Ammon's horn (tissue), 1 donor: ENCODE data around the gene CTTNBP2.

ENCODE experiments used
- DNase-seq: peaks from one replicate; pipeline ENCODE4 v3.0.0-alpha.2; 2016; ENCODE audit warnings: low spot score

Gene CTTNBP2

DNA sequence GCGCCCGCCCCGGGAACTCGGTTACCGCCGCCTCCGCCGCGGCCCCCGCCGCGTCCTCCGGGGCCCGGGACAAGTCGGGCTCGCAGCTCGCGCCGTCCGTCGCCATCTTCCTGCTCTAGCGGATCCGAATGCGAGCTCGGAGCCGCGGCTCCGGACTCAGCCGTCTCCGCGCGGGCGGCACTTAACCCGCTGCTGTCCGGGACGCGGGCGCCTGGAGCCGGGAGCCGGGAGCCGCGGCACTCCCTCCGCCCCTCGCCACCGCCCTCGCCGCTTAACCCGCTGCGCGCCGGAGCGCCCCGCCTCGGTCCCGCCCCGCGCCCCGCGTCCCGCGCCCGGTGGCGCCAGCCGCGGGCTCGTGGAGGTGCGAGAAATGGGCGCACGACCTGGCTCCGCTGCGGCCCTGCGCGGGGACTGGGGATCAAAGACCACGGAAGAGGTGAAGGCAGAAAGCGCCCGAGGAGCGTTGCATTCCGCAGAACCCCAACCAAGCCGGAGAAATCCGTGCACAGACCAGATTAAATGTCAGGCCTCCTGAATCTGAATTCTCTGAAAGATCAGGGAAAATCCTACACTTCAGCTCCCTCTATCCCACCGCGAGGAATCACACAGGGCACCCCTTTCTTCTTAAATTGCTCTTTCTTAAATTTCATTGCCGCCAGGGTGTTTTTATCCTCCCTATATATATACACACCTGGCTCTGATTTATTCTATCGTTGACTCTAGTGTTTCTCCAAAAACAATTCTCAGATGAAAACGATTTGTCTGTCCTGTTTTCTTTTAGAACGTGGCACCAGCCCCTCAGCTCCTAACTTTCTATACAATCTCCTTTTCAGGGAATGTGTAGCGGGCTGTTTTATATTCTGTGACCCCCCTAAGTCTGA, at the start of gene CTTNBP2:
CTTNBP2 (minus strand) TSS at position 132 of the 881 bp plus-strand sequence; CDS start at position 106, 26 bp downstream.
- peak; percentile 70 for DNase-seq

DNA sequence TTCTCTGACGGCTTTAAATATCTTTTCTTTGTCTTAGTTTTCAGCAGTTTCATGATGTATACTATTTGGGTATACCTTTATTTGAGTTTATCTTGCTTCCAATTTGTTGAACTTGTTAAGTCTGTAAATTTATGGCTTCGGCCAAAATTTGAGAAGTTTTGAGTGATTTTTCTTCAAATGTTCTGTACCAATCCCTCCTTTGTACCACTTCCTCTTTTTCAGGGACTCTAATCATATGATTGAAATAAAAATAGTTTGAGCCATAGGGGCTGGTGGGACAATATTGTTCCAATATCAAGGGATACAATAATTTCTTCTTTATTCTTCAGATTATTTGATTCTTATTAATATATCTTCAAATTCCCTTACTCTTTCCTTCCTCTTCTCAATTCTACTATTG, 43.1 kb upstream of the CTTNBP2 start:
- no peak for DNase-seq

DNA sequence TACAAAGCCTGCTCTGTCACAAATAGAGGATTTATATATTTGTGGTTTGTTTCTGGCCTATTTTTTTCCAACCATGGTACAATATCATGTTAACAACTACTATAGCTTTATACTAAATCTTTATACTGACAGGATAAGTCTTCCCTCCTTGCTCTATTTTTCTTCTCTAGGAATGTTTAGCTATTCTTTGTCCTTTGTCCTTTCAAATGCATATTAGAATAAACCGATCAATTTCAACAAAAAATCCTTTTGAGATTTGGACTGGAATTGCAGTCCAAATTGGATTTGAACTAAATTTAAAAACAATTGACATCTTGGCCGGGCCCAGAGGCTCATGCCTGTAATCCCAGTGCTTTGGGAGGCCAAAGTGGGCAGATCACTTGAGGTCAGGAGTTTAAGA, 39.2 kb upstream of the CTTNBP2 start:
- no peak for DNase-seq

- DNase-seq = no peak
These were observed 35.0 kb upstream of the CTTNBP2 start for GRCh38 chr7:117908031-117908795.

DNA sequence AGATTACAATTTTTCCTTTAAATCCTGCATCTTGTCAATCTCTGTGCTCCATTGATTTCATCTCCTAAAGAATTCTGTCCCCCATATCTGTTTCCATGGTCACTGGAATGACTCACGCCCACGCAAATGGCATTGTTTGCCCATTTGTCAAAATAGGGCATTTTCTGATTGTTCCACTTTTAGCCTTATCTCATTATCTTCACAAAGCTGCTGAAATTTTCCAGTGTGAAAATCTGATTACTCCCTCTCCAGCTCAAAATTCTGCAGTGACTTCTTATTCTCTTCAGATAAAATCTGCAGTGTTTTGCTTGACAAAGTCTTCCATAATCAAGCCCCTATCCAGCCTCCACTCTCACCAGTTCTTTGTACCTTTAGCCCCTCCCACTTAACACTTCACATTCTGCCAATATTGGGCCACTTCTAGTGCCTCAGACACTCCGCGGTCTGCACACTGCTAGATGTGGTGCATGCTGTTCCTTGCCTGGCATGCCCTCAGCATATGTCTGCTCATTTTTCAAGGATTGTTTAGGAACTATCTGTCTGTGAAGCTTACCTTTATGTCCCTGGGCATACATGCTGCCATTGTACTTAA, 33.9 kb upstream of the CTTNBP2 start:
- no peak for DNase-seq

DNA sequence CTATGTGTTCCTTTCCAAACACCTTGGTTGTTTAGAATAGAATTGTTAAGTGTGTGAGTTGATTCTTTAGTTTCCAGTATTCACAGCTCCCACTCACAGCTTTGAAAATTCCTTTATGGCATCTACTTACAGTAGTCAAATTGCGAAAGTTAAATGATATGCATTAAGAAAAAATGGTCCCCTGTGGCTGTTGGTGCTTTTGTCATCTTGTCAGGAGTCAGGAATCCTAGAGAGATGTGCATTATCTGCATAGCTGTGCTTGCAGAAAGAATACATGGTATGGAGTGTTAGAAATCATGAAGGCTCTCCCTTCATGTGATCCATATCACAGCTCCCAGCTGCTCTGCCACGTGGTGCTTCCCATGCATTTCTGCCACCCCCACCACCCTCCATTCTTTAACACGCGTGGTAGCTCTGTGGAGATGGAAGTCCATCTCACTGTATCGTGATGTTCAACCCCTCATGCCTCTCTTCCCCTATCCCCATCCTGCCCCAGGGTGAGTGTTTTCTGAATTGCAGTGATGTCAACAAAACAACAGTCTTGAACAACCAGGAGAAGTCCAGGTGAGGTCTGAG, 29.2 kb upstream of the CTTNBP2 start:
- no peak for DNase-seq

DNA sequence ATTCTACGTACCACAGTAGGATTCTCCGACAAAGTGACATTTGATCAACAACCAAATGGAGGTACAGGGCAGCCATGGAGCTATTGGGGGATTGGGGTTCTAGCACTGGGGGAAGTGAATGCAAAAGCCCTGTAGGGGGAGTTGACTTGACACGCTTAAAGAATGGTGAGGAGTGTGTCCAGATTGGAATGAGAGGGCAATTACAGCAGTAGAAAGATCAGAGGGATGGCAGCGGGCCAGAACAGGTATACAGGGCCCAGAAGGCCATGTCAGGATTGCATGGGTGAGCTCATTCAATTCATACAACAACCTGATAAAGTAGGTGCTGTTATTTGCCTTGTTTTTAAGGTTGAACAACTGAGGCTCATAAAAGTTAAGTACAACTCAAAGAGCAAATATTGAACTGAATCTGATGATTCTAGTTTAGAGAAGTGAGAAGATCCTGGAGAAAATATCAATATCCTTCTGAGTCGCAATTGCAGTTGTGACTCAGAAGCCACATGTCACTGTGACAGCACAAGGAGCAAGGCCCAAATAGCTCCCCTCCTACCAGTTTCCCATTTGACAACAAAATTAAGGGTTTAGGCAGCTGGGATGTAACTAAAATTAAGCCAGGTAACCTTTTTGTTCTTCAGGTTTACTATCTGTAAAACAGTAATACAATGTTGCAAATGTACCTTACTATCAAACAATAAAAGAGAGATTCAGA, 28.0 kb upstream of the CTTNBP2 start:
- no peak for DNase-seq

GRCh38 chr7:117896339-117896738, 23.1 kb upstream of the CTTNBP2 start:
- no peak for DNase-seq

DNA sequence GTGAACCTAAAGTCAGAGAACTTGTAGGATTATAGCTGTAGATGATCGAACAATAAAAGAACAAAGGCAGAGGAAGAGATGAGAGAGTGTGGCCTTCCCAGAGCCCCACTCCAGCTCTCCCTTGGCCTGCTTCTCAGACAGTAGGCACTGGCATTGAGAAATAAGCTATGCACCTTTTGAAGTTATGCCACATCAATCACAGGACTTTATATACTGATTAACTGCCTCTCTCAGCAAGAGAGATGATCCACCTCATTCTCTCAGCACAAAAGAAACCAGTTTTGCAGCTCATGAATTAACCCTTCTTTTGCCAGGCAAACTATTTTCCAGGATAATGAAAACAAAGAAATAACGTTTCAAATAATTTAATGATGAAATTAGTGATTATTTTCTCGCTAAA, 22.0 kb upstream of the CTTNBP2 start:
- no peak for DNase-seq

DNA sequence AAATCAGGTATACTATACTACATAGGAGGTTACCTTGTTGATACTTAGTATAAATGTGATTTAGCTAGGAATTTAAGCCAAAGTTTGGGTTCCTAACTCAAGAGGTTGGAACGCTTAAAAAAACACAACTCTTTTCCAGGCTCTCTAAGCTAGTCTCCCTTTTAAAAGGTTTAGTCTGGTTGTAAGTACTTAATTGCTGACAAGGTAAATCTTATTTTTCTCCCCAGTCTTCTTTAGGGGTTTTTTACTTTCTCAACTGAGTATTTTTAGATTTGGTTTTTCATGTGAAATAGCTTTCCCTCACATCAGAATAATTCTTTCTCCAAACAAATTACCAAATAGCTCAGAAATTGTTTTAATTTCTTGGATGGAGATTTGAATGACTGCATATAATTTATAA, 20.8 kb upstream of the CTTNBP2 start:
- DNase-seq = no peak

- DNase-seq = no peak
These were observed 19.6 kb upstream of the CTTNBP2 start for GRCh38 chr7:117892821-117893220.

DNA sequence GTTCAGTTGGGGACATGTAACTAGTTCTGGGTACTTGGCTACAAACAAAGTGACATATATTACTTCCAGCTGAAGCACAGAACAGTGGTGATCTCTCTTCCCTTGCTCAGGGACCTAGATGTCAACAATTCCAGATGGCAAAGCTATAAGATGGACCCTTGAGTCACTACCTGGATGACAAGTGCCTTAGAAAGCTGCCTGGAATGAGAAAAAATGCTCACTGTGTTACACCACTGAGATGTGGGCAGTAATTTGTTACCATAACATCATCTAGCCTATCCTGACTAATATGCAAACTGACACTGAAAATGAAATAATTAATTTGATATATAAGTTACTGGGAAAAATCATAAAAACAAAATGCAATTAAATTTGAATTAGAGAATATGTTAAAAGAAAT, 16.4 kb upstream of the CTTNBP2 start:
- DNase-seq = no peak

- DNase-seq = no peak
These were observed 15.4 kb upstream of the CTTNBP2 start for GRCh38 chr7:117888627-117889026.

- no peak for DNase-seq
These were observed 9.4 kb upstream of the CTTNBP2 start for GRCh38 chr7:117882594-117882993.

DNA sequence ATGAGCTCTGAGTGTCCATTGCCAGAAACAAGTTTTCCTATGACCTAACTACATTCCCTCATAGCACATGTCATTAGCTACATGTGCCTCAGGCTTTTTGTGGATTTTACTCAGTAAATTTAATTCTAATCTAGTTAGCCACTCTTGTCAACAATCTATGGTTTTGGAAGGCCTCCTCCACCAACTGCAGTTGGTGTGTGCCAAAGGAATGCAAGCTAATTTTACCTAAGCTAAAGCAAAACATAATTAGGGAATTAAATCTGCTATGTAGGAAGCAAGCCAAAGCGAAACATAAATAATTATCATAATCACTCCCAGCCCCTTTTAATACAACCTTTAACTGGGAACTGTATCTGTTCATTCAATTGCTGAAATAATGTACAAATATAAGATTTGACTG, 3.5 kb upstream of the CTTNBP2 start:
- no peak for DNase-seq

DNA sequence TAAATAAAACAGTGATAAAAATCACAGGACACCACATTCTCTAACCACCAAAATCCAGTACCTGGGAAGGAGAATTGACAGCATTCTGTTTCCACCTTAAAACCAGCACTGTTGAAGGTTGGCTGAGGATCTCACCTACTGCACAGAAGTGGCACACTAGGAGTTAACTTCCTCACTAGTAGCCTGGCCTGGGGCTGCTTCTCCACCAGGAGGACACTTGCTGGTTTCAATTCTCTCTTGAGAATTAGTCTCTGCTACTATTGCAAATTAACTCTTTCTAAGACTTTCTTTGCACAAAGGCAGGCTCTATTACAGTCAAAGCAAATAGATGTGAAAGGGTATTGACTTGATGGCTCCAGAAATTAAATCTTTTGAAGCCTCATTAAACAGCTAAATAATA, 2.3 kb upstream of the CTTNBP2 start:
- peak; percentile 31 for DNase-seq

DNA sequence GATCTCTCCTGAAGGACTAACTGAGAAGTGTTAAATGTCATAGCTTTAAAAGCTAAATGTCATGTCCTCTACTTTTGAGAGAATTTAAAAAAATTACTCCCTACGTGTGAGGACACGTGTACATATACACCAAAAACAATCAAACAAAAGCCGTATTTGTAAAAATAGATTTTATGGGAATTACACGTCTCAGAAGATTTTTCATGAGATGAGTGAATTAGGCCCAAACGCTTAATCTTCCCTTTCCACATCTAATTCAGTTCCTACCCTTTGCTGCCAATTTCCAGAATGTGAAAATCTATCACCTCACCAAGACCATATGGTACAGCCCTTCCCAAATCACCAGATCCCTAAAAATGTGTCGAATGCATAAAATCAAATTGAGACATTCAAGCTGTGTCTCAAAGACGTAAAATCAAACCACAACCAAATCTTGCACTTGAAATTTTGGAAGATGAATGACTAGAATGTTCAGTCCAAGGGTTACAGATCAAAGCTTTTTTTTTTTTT, 1.0 kb upstream of the CTTNBP2 start:
- DNase-seq = no peak

GRCh38 chr7:117872561-117873309, 506 bp downstream of the CTTNBP2 start:
- DNase-seq = peak; percentile 88

GRCh38 chr7:117871778-117872538, 1.3 kb downstream of the CTTNBP2 start:
- peak; percentile 58 for DNase-seq

DNA sequence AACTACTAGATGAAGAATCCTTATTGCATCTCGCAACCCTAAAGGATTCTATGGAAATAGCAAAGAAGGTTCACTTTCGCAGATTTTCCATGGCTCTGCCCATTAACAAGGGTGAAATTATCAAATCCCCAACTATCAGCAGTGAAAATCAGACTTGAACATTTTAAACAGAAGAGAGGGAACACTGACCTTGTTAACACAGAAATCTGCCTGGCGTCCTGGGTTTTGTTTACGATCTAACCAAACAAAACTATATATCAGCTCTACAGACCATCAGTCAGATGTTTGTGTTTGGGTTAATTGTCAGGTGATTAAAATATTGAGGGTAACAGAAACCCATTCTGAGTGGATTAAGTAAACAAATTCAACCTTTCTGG, 1.9 kb downstream of the CTTNBP2 start:
- DNase-seq = peak; percentile 16
